ENCODE results near the gene RBFOX2.

RBFOX2 gene

DNA sequence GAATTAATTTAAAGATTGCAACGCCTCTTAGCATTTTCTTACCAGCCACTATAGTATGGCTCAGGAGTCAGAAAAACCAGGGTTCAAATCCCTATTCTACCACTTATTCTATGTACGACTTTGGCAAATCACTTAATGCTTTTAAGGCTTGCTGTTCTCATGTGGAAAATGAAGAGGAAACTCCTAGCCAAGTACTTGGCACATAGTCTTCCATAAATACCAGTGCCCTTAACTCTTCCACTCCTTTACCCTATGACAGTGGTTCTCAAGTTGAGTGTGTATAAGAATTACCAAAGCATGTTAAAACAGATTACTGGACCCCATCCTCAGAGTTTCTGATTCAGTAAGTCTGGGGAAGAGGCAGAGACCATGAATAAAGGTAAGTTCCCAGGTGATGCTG is 107.6 kb downstream of the RBFOX2 start:
- DNase-seq = no peak

DNA sequence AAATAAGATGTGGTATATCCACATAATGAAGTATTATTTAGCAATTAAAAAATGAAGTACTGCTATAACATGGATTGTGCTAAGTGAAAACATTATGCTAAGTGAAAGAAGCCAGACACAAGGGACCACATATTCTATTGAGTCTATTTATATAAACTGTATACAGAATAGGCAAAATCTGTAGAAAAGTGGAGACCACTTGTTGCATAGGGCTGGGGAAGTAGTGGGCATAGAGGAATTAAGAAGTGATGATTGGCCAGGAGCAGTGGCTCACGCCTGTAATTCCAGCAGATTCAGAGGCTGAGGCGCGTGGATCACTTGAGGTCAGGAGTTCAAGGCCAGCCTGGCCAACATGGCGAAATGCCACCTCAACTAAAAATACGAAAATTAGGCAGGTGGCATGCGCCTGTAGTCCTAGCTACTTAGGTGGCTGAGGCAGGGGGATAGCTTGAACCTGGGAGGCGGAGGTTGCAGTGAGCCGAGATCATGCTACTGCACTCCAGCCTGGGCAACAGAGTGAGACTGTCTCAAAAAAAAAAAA is 109.6 kb downstream of the RBFOX2 start:
- DNase-seq = no peak

DNA sequence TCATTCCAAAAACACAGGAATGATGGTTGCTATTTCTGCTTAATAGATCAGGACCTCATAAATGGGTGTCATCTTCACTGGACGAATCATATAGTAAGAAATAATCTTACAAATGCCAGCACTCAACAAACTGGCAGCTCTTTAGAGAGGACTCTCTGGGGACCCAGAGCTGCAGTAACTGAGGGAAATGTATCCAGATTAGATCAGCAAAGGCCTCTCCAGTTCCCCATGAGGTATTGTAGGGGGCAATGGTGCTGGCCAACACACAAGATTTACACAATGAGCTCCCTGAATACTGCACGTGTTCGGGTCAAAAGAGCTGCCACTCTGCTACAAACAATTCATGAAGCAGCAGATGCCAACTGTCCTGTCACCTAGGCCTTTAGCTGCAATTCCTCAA is 110.2 kb downstream of the RBFOX2 start:
- DNase-seq = no peak

DNA sequence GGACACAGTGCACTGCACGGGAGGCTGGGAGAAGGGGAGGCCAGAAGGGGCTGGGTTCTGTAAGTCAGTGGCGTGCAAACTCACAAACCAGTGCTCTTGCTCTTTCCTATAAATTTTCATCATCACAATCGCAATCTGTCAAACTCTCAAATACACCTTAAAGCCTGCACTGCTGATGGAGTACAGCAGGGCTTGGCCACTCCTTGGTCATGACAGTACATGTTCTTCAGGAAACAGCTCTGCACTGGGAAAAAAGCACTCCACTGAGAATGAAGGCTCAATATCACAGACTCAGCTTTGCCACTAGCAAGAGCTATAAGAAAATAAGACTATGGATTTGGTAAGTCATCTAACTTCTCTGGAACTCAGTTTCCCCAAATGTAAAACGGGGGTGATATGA is 111.0 kb downstream of the RBFOX2 start:
- no peak for DNase-seq

DNA sequence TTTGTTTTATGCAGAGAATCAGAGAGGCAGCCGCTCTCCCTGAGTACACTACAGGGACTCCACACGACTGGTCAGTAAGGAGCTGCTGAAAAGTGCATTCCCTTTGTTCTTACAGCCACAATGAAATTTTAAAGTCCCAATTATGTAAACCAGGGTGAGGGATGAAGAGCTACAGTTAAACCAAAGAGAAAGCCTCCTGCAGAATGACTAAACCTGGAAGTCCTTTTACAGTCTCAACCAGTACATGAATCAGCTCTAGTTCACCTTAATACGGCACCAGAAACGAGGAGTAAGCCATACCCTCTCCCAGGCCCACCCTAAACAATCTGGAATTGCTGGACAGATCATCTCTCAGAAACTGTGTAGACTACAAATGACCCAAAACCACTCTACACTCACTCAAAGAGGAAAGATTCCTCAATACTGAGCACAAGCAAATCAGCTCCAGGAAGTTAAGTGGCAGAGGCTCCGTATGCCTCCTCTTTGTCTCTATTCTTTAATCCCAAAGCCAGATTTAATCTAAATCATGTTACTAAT is 113.1 kb downstream of the RBFOX2 start:
- no peak for DNase-seq

DNA sequence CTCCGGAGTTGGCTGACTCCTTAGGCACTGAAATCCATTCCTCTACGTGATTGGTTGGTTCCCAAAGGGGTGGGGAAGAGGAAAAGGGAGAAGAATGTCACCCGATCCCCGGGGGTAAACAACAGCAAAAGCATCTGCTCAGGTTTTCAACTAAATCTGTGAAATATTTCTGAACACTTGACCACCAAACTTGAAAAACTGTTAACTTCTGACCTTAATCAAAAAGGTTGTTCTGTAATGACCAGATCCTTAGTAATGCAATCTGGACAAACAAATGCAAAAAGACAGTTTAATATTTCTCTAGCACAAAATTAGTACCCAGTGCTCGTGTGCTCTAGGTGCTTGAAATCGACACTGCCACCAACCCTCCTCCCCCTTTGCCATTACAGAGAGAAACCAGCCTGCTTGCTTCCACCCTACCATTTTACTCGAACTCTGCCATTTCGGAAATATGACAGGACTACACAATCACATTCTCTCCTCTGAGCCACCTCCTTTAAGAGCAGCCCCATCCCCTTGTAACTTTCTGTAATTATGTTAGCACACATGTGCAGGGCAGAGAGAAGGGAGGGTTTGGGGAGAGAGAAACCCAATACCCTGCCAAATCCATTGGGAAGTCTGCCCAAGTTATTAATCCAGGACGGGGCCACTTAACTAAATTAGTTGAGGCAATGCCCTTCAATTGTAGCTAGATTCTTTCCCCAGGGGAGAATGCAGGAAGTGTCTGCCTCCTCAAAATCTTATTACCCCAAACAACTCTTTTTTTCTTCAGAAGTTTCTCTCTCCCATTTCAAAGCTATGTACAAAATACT is 113.8 kb downstream of the RBFOX2 start:
- no peak for DNase-seq

DNA sequence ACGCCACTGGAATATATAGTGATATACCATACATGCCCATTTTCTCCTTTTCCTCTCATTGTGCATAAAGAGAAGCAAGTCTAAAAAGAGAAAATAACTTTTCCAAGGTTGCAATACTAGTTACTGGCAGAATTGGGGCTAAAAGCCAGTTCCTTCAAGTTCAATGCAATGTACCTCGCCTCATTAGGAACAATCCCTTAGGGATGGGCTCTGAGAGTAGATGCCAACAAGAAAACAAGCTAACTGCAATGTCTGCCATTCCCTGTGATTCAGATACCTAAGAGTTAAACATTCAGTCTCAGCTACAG is 114.3 kb downstream of the RBFOX2 start:
- no peak for DNase-seq

DNA sequence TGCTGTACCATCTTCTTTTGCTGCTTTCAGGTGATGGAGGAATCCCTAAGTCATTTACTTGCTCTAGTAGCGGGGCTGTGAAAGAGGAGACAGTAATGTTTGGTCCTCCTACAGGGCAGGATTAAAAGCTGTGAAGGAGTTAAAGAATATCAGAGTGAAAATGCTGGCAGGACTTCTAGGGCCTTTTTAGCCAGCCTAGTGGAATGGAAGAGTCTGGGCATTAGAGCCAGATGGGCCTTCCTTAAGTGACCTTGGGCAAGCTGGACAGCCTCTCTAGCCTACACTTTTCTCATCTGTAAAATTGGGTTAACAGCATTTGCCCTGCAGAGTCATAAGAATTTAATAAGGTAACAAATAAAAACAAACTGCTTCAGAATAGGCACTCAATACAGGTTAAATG is 114.7 kb downstream of the RBFOX2 start:
- DNase-seq = no peak

DNA sequence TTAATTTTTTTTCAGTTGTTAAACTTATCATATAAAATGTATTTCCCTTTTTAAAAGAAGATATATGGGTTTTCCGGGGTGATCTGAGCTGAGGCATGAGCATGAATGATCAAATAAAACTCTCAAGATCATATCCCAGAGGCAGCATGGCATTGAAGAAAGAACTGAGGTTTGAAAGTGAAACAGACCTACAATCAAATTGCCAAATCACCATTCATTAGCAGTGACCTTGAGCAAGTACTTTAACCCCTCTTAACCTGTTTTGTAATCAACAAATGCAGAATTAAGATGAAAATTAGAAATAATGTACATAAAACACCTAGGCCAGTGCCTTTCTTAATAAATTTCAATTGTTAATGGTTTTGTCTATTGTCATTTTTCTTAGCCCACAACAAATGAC is 116.0 kb downstream of the RBFOX2 start:
- peak; percentile 10 for DNase-seq

DNA sequence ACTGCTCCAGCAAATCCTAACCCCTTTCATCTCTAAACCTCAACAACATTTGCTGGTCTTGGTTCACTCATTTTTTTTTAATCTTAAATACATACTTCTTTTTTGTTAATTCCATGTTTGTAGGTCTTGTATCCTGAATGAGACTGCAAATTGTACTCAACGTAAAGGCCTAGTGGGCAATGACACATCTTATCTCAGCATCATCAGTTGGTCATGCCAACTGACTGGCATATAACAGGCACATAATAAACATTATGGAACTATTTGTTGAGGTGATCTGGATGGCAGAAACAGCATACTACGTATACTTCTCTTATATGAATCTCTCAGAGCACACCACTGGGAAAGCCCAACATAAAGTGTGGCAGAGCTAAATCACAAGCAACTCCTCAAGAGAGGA is 116.7 kb downstream of the RBFOX2 start:
- no peak for DNase-seq

DNA sequence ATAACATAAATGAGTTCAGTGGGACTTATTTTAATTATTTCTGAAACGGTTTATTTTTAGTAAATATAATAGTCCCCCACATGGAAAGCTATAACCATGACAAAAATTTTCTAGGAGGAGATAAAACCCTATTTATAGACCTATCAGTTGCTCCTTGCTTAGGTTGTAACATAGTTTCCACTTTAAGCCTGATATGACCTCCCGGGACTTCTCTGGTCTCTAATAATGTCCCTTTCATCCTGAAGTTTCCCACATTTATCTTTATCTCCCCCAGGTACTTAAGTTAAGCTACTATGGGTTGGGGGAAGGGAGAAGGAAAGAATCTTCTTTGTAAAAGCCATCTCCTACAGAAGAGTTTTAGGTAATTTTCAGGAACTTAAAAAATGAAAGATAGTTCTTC is 117.7 kb downstream of the RBFOX2 start:
- no peak for DNase-seq

DNA sequence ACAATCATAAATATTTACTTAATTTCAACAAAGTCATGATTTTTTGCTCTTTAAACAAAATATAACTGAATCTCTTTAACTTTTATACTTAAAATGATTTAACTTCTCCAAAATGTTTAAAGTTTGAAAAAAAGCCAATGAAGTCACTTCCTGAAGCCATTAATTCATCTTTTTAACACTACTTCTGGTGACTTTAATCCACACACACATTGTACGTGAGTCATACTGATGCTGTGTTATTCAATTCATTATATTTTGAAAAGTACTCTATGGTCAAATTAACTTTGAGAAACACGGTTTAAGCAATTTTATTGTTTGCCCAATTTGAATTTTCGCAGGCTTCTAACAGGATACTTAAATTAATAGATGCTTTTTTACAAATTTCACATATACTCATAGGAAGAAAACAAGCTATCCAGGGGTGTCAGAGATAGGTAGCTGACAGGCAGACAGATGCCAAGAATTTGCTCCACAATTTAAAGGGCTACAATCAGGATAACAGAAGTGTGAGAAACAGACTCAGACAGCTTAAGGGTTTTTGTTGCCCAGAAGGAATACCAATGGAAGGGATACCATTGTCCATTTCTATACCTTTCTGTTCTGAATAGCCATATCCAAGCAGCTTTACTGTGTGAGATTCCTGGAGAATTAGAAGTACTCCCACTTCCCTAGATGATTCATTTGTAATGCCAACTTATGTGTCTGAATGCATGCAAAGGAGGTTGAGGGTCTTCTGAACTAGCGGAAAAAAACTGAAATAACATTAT is 118.4 kb downstream of the RBFOX2 start:
- DNase-seq = no peak

DNA sequence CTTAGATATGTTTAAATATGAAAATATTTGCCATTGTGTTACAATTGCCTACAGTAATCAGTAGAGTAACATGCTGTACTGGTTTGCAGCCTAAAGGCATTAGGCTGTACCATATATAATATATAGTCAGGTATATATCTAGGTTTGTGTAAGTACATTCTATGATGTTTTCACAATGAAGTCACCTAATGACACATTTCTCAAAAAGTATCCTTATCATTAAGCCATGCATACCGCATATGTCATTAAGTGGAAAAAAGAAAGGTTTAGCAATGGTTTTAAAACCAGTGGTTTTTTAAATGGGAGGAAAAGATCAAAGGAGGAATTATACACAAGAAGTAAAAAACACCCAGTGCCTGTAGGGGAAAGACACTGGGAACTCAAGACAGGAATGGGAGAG is 122.7 kb downstream of the RBFOX2 start:
- no peak for DNase-seq

DNA sequence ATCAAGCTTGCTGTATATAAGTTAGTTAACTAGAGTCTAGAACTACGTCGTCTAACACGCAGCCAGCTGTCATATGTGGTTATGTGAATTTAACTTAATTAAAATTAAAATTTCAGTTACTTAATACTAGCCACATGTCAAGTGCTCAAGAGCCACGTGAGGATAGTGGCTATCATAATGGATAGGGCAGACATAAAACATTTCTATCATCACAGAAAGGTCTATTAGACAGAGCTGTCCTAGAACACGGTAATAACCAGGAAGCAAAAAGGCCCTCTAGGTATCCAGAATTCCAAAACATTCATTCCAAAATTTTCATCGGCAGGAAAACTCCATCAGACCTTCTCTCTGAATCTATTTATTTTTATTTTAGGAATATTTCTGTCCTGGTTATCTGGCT is 123.9 kb downstream of the RBFOX2 start:
- DNase-seq = no peak

DNA sequence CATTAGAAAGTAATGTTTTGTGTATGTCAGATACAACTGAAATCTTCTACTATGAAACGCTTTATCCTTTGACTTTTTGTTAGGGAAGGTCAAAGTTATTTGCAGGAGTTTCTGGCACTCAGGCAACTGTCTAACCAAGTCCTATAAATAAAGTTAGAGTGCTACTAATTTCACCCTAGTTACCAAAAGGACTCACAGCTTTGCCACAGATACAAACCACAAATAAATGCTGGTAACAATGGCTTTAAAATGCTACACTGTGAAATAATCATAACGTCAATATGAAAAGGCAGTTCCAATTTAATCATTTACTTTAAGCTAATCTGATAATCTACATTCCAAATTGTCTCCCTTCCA is 124.3 kb downstream of the RBFOX2 start:
- DNase-seq = no peak

DNA sequence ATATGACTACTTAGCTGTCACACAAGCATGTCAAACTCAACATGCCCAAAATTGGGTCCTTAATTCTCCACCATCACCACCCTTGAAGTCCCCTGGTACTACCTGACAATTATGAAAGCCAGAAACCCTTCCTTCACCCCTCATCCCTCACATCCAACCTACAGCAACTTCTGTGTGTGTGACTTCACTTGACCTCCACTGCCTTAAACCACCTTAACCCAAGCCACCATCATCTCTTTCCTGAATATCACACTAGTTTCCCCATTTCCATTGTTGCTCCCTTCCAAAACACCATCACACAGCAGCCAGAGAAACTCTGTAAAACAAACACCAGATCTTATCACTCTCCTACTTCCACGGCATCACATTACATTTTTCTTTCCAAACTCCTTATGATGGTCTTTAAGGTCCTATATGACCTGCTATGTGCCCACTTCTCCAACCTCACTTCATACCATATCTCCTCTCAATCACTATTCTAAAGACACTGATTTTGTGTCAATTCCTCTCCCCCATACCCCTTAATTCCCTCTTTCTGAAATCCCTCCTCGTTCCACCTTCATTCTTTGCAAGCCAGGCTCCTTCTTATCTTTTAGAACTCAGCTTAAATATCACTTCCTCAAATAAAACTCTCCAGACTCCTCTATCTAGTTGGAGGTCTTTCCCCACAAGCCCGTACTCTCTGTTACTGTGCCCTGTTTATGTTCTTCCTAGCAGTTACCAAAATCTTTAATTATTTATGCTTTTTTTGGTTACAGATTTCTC is 124.9 kb downstream of the RBFOX2 start:
- DNase-seq = no peak

DNA sequence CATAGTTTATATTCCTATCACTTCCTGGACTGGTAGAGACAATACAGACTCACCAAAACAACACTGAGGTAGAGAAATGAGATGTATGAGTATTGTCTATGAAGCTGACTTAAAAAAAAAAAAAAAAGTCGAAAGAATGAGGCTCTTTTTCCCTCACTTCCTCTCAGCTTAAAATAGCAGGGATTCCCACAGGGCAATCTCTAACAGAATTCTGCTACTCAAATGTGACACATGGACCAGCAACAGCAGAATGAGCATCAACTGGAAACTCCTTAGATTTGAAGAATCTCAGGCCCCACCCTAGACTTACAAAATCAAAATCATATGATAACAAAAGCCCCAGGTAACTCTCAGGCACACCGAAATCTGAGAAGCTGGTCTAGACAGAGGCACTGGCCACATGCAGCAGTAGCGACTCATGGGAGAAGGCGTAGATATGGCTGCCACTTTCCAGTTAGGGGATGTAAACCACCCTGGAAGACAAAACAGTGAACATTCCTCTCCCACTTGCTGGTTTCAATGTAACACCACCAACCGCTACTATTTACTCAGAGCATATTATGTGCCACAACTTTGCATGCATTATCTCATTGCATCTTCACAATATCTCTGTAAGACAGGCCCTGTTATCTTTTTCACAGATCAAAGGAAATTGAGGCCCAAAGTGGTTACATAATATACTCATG is 128.0 kb downstream of the RBFOX2 start:
- no peak for DNase-seq

DNA sequence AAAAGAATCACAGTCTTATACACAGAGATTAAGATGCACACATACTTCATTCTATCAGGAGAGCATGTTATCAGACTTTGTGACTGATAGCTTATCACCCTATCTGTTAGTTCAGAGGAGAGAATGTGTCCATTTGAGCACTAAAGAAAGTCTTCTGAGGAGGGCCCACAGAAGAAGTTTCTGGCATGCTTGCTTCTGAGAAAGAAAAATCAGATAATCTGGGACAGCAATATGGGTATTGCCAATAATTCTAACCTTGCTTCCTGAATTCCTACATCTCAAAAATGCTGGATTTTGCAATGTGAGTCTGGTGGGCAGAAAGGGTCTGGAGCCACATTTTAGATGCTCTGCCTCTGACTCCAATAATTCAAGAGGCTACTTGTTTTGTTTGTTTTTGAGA is 128.9 kb downstream of the RBFOX2 start:
- DNase-seq = no peak

DNA sequence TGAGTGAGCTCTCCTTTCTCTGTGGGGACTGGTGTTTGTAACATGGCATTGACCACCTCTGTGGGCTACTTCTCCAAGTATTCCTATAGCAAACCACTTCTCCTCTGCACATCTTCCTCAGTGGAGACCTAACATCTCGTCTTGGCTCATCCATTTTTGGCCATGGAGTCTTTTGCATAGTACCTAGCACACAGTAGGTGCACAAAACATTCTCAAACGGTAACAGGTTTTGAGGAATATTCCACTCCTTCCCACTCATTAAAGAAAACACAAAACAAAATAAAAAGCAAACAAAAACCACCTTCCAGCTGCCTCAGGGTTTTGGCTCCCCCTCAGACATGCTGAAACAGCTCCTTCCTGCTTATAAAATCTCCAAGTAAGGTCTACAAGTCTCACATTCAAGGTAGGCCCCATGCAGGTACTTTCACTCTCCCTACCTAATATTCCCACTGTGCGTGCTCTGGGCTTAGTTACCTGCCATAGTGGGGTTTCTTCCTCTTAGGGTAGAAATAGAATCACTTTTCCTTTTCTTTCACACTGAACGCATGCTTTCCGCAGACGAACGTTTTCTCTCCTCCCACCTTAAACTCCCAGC is 132.4 kb downstream of the RBFOX2 start:
- DNase-seq = no peak

DNA sequence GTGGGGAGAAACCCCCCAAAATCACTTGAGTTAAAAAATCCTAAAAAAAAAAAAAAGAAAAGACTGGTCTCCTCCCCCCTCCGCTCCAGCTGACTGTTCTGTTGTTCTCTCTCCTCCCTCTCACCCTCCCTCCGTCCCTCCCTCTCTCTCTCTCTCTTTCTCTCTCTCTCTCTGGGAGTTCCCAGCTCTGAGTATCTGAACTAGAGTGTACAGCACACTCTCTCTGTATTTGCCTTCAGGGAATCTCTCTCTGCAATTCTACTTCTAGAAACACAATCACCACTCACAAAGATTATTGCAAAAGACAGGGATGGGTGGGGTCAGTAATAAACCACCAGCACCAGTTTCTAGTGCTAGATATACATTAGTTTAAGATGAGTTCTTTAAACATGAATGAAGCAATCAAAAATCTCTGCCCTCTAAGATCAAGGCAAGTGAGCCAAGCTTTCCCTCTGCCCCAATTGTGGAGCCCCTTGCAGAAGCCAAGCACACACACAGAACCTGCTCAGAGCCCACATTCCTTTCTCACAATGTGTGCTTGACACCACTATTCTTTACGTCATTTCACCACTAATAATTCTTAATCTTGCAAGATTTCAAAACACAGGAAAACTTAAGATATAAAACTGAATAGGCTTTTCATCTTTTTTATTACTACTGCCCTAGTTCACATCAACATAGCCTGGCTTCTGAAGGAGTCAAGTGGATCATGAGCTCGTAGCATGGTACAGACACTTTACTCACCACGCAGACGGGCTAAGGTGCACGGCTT is 133.5 kb downstream of the RBFOX2 start:
- DNase-seq = no peak

DNA sequence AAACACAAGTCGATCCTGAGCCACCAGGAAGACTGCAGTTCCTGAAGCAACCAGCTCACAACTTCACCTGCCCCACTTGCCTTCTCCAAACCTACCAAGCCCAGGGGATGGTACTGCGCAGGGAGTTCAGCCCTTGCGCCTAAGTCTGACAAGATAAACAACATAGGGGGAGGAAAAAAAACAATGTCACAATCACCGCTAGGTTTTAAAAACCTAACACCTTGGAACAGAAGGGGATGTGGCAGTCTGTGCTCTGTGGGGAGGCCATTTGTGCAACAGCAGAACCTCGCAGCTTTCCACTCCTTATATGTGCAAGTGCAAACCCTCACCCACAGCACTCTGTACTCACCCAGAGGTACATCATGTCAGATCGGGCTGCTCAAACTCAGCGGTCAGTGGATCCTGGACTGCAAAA is 134.2 kb downstream of the RBFOX2 start:
- no peak for DNase-seq

DNA sequence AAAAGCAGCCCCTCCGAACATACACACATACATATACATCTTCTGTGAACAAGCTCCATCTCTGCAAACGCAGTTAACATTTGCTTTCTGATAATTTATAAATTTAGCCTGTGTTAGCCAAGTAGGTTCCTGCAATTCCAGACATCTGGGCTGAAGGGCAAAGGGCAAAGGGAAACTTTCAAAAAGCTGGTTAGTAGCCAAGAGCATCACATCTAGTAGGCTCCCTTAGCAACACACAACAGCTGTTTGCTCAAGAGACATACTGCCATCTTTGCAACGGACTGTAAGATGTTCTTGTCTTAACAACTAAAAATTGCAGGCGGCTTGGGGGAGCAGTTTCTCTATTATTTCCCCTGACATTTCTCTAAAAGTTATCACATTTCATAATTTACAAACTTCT is 134.9 kb downstream of the RBFOX2 start:
- DNase-seq = no peak
